ENCODE data around the gene HELZ. TPM values are rescaled to one million over a fixed set of nuclear protein-coding genes. Genes with fewer than 3 reads are reported as not detected.

The HELZ gene
- polyA plus RNA-seq, 3 donors = 24.8 to 44.1 (median 39.9) TPM

DNA sequence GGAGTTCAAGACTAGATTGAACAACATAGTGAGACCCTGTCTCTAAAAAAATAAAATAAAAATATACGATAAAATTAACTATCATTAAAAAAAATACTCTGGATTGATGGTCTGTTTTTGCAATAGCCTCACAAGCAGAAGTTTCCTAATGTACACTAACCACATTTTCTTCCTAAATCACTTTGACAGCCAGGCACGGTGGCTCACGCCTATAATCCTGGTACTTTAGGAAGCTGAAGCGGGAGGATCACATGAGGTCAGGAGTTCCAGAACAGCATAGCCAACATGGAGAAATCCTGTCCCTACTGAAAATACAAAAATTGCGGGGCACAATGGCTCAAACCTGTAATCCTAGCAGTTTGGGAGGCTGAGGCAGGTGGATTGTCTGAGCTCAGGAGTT is 64.7 kb downstream of the HELZ start:
- peak overlapping the region in 3 of 7 donors; percentile 30 to 48 (median 42) for H3K27ac Mint-ChIP-seq
- H3K36me3 Mint-ChIP-seq = peaks cover 45 to 65% of the 10 kb centered on the region in 2 donors
- H3K4me3 ChIP-seq (replicated peaks in 1 of 3; ENCODE audit: low read depth in 2 of 3, low read length in 3 of 3) = no peak overlapping the region
- peaks cover 55 to 86% of the 10 kb centered on the region in 2 donors for H3K36me3 ChIP-seq (replicated peaks in 1 of 2; ENCODE audit: control insufficient read depth in 1 of 2, insufficient read depth in 2 of 2, low read length in 2 of 2)
- no peaks in the 10 kb centered on the region for H3K27me3 Mint-ChIP-seq (ENCODE audit: low read depth in 3 of 3)
- intact Hi-C loops (cut with micrococcal nuclease) = no loop called here
- H2AFZ ChIP-seq (ENCODE audit: insufficient read depth, low read depth, low read length, poor library complexity, severe bottlenecking) = no peak overlapping the region
- TF ChIP-seq, protein P1, sequence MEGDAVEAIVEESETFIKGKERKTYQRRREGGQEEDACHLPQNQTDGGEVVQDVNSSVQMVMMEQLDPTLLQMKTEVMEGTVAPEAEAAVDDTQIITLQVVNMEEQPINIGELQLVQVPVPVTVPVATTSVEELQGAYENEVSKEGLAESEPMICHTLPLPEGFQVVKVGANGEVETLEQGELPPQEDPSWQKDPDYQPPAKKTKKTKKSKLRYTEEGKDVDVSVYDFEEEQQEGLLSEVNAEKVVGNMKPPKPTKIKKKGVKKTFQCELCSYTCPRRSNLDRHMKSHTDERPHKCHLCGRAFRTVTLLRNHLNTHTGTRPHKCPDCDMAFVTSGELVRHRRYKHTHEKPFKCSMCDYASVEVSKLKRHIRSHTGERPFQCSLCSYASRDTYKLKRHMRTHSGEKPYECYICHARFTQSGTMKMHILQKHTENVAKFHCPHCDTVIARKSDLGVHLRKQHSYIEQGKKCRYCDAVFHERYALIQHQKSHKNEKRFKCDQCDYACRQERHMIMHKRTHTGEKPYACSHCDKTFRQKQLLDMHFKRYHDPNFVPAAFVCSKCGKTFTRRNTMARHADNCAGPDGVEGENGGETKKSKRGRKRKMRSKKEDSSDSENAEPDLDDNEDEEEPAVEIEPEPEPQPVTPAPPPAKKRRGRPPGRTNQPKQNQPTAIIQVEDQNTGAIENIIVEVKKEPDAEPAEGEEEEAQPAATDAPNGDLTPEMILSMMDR (IDR thresholded peaks at IDR 0.05) = no peak
- H3K9me3 ChIP-seq (replicated peaks in 1 of 2; ENCODE audit: control insufficient read depth in 1 of 2, insufficient read depth in 1 of 2, low read length in 2 of 2) = no peaks in the 10 kb centered on the region
- H3K4me2 ChIP-seq (replicated peaks; ENCODE audit: extremely low read depth, low read length, poor library complexity, severe bottlenecking) = no peak overlapping the region
- H3K4me1 ChIP-seq (ENCODE audit: control insufficient read depth in 1 of 2, insufficient read depth in 2 of 2, low read length in 2 of 2) = no peaks in the 10 kb centered on the region
- WGBS (ENCODE audit: insufficient coverage) = 13% methylated on average over 3 of the region's 5 CpGs
- H3K27ac ChIP-seq (ENCODE audit: low read depth in 1 of 2, low read length in 2 of 2) = no peak overlapping the region
- no peaks in the 10 kb centered on the region for H3K4me1 Mint-ChIP-seq
- no peaks in the 10 kb centered on the region for H3K27me3 ChIP-seq (ENCODE audit: control insufficient read depth in 2 of 2, insufficient read depth in 2 of 2, low read length in 2 of 2)
- peaks cover 36% of the 10 kb centered on the region for H4K20me1 ChIP-seq (ENCODE audit: insufficient read depth, low read length)
- H3K9ac ChIP-seq (ENCODE audit: insufficient read depth, low read length, poor library complexity, severe bottlenecking) = no peak overlapping the region
- H3K79me2 ChIP-seq (ENCODE audit: insufficient read depth, low read length) = peaks cover 5% of the 10 kb centered on the region
- DNase-seq = no peak
- H3K4me3 Mint-ChIP-seq = no peak overlapping the region
- no peaks in the 10 kb centered on the region for H3K9me3 Mint-ChIP-seq

DNA sequence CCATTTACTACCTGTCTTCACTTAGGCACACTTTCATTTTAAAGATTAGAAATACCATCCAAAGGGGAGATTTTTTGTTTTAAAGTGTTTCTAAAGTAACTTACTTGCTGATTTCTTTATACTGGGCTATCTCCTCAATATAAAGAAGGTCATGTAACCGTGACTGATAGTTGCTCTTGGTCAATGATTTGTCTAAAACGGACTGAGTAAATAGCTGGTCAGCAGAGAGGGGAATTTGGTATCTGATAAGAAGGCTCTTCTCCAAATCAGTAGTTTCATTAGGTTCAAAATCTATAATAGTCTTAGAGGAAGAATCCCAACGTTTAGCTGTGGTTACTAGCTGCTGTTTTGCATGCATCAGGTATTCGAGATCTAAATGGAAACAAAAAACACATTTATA is 66.4 kb downstream of the HELZ start:
- Histone ChIP-seq H4K20me1 (ENCODE audit: insufficient read depth, low read length) (peaks cover 39% of the 10 kb centered on the region), H3K4me1 (ENCODE audit: control insufficient read depth in 1 of 2, insufficient read depth in 2 of 2, low read length in 2 of 2) (no peaks in the 10 kb centered on the region), H3K9ac (ENCODE audit: insufficient read depth, low read length, poor library complexity, severe bottlenecking) (no peak overlapping the region), H3K79me2 (ENCODE audit: insufficient read depth, low read length) (peaks cover 12% of the 10 kb centered on the region), H3K4me3 (replicated peaks in 1 of 3; ENCODE audit: low read depth in 2 of 3, low read length in 3 of 3) (no peak overlapping the region), H3K9me3 (replicated peaks in 1 of 2; ENCODE audit: control insufficient read depth in 1 of 2, insufficient read depth in 1 of 2, low read length in 2 of 2) (no peaks in the 10 kb centered on the region), H3K36me3 (replicated peaks in 1 of 2; ENCODE audit: control insufficient read depth in 1 of 2, insufficient read depth in 2 of 2, low read length in 2 of 2) (peaks cover 55 to 85% of the 10 kb centered on the region in 2 donors), H3K27ac (ENCODE audit: low read depth in 1 of 2, low read length in 2 of 2) (no peak overlapping the region), H3K27me3 (ENCODE audit: control insufficient read depth in 2 of 2, insufficient read depth in 2 of 2, low read length in 2 of 2) (no peaks in the 10 kb centered on the region), H3K4me2 (replicated peaks; ENCODE audit: extremely low read depth, low read length, poor library complexity, severe bottlenecking) (no peak overlapping the region), H2AFZ (ENCODE audit: insufficient read depth, low read depth, low read length, poor library complexity, severe bottlenecking) (no peak overlapping the region)
- Mint-ChIP-seq H3K9me3 (no peaks in the 10 kb centered on the region), H3K27me3 (ENCODE audit: low read depth in 3 of 3) (no peaks in the 10 kb centered on the region), H3K27ac (no peak overlapping the region), H3K4me1 (peaks cover 2% of the 10 kb centered on the region), H3K4me3 (no peak overlapping the region), H3K36me3 (peaks cover 57 to 68% of the 10 kb centered on the region in 2 donors)
- intact Hi-C loops (cut with micrococcal nuclease) = no loop called here
- TF ChIP-seq, protein P1 (IDR thresholded peaks at IDR 0.05) = no peak
- DNase-seq = no peak
- no CpG with 5 or more reads among the region's 4 CpGs for WGBS (ENCODE audit: insufficient coverage)

Data from CD14-positive monocyte (primary cell).